ENCODE data around the gene CKB. TPM values are rescaled to one million over a fixed set of nuclear protein-coding genes. Genes with fewer than 3 reads are reported as not detected.

Gene CKB
- total RNA-seq, 1 donor: 5.1 TPM

- H3K36me3 ChIP-seq (ENCODE audit: insufficient read depth, low read length): no peaks in the 10 kb centered on the region
- peaks cover 2% of the 10 kb centered on the region for H3K79me2 ChIP-seq (ENCODE audit: insufficient read depth, low read length)
- H2AFZ ChIP-seq (ENCODE audit: low read length): no peak overlapping the region
- peaks cover 26% of the 10 kb centered on the region for H3K4me1 ChIP-seq (ENCODE audit: insufficient read depth, low read length)
- no peaks in the 10 kb centered on the region for H3K9me3 ChIP-seq (ENCODE audit: low read depth, low read length)
- TF ChIP-seq CTCF (IDR thresholded peaks at IDR 0.05; ENCODE audit: extremely low read depth, low read depth, low read length): no peak
- H4K20me1 ChIP-seq (ENCODE audit: insufficient read depth, low read length): peaks cover 15% of the 10 kb centered on the region
- no peak overlapping the region for H3K4me2 ChIP-seq (ENCODE audit: insufficient read depth, low read length)
- peak; percentile 67 for DNase-seq (ENCODE audit: insufficient read length, low spot score, missing footprints)
- H3K27me3 ChIP-seq (ENCODE audit: insufficient read depth, low read length): no peaks in the 10 kb centered on the region
- H3K27ac ChIP-seq (ENCODE audit: low read depth, low read length): no peak overlapping the region
- no peak overlapping the region for H3K4me3 ChIP-seq (ENCODE audit: insufficient read depth, low read length)
These were observed 21.2 kb upstream of the CKB start for GRCh38 chr14:103543721-103544387.

GRCh38 chr14:103543140-103543539, 20.5 kb upstream of the CKB start:
- no peaks in the 10 kb centered on the region for H3K9me3 ChIP-seq (ENCODE audit: low read depth, low read length)
- peaks cover 11% of the 10 kb centered on the region for H4K20me1 ChIP-seq (ENCODE audit: insufficient read depth, low read length)
- DNase-seq (ENCODE audit: insufficient read length, low spot score, missing footprints): peak; percentile 45
- no peak overlapping the region for H3K4me2 ChIP-seq (ENCODE audit: insufficient read depth, low read length)
- H3K27ac ChIP-seq (ENCODE audit: low read depth, low read length): no peak overlapping the region
- H3K4me3 ChIP-seq (ENCODE audit: insufficient read depth, low read length): no peak overlapping the region
- no peak for TF ChIP-seq CTCF (IDR thresholded peaks at IDR 0.05; ENCODE audit: extremely low read depth, low read depth, low read length)
- no peaks in the 10 kb centered on the region for H3K27me3 ChIP-seq (ENCODE audit: insufficient read depth, low read length)
- no peak overlapping the region for H2AFZ ChIP-seq (ENCODE audit: low read length)
- peaks cover 2% of the 10 kb centered on the region for H3K79me2 ChIP-seq (ENCODE audit: insufficient read depth, low read length)
- peaks cover 33% of the 10 kb centered on the region for H3K4me1 ChIP-seq (ENCODE audit: insufficient read depth, low read length)
- H3K36me3 ChIP-seq (ENCODE audit: insufficient read depth, low read length): no peaks in the 10 kb centered on the region

- H3K9me3 ChIP-seq (ENCODE audit: low read depth, low read length): no peaks in the 10 kb centered on the region
- H3K4me1 ChIP-seq (ENCODE audit: insufficient read depth, low read length): peaks cover 33% of the 10 kb centered on the region
- no peak overlapping the region for H3K27ac ChIP-seq (ENCODE audit: low read depth, low read length)
- no peak for TF ChIP-seq CTCF (IDR thresholded peaks at IDR 0.05; ENCODE audit: extremely low read depth, low read depth, low read length)
- H3K36me3 ChIP-seq (ENCODE audit: insufficient read depth, low read length): no peaks in the 10 kb centered on the region
- peaks cover 2% of the 10 kb centered on the region for H3K79me2 ChIP-seq (ENCODE audit: insufficient read depth, low read length)
- no peak overlapping the region for H3K4me2 ChIP-seq (ENCODE audit: insufficient read depth, low read length)
- no peak overlapping the region for H3K4me3 ChIP-seq (ENCODE audit: insufficient read depth, low read length)
- peaks cover 11% of the 10 kb centered on the region for H4K20me1 ChIP-seq (ENCODE audit: insufficient read depth, low read length)
- DNase-seq (ENCODE audit: insufficient read length, low spot score, missing footprints): peak; percentile 93
- H2AFZ ChIP-seq (ENCODE audit: low read length): no peak overlapping the region
- H3K27me3 ChIP-seq (ENCODE audit: insufficient read depth, low read length): no peaks in the 10 kb centered on the region
These were observed 20.0 kb upstream of the CKB start for GRCh38 chr14:103542605-103543088.

GRCh38 chr14:103541709-103542604, 19.3 kb upstream of the CKB start:
- DNase-seq (ENCODE audit: insufficient read length, low spot score, missing footprints): peak; percentile 65
- H3K9me3 ChIP-seq (ENCODE audit: low read depth, low read length): no peaks in the 10 kb centered on the region
- no peaks in the 10 kb centered on the region for H3K27me3 ChIP-seq (ENCODE audit: insufficient read depth, low read length)
- no peak overlapping the region for H2AFZ ChIP-seq (ENCODE audit: low read length)
- no peaks in the 10 kb centered on the region for H3K36me3 ChIP-seq (ENCODE audit: insufficient read depth, low read length)
- peaks cover 1% of the 10 kb centered on the region for H3K79me2 ChIP-seq (ENCODE audit: insufficient read depth, low read length)
- no peak for TF ChIP-seq CTCF (IDR thresholded peaks at IDR 0.05; ENCODE audit: extremely low read depth, low read depth, low read length)
- H3K4me3 ChIP-seq (ENCODE audit: insufficient read depth, low read length): no peak overlapping the region
- peaks cover 33% of the 10 kb centered on the region for H3K4me1 ChIP-seq (ENCODE audit: insufficient read depth, low read length)
- H3K4me2 ChIP-seq (ENCODE audit: insufficient read depth, low read length): no peak overlapping the region
- H4K20me1 ChIP-seq (ENCODE audit: insufficient read depth, low read length): peaks cover 8% of the 10 kb centered on the region
- H3K27ac ChIP-seq (ENCODE audit: low read depth, low read length): no peak overlapping the region
